Caco-2 (cell line): ENCODE measurements around the gene TACC2. TPM values are rescaled to one million over a fixed set of nuclear protein-coding genes. Genes with fewer than 3 reads are reported as not detected.
"Not testable (repeated sequence)": the region's sequence is repeated elsewhere in the genome, so short reads cannot be mapped to it uniquely, and the experiment has no call there.

ENCODE experiments used
- BruUV-seq: library from RNA; stranded (reverse); fragments of 400-500 nt; replicated peaks from 2 replicates; lab custom pipeline; 2021; lab: Mats Ljungman, UMichigan
- CTCF ChIA-PET: fragments of 300-600 bp; sonication (Branson Sonifier 250); formaldehyde crosslinking; loops from one replicate; lab custom pipeline; 2022; ENCODE audit warnings: antibody characterized with exemption; lab: Charles Lee
- POLR2A ChIA-PET: fragments of 300-600 bp; sonication (Branson Sonifier 250); formaldehyde crosslinking; loops from one replicate; lab custom pipeline; 2022; ENCODE audit warnings: antibody characterized with exemption; lab: Charles Lee
- DNase-seq, 2 experiments: peaks; one replicate each; pipeline versions ENCODE4 v3.0.0 to v3.0.0-alpha.2; 2020 to 2022
- H3K27me3 ChIP-seq: replicated peaks from 2 replicates; pipeline ENCODE4 v1.6.0; 2011; ENCODE audit warnings: low read length; ENCODE audit not compliant: control insufficient read depth, insufficient read depth
- H3K36me3 ChIP-seq: 2 replicates; pipeline ENCODE4 v1.5.1; 2011; ENCODE audit warnings: low read length; ENCODE audit not compliant: control insufficient read depth, insufficient read depth
- H3K4me1 ChIP-seq: fragments of 250-450 bp; sonication (Bioruptor Pico); 2 replicates; pipeline ENCODE4 v1.5.1; 2020; ENCODE audit warnings: mild to moderate bottlenecking
- H3K4me3 ChIP-seq: 2 replicates; pipeline ENCODE4 v1.5.1; 2011; ENCODE audit warnings: low read depth, mild to moderate bottlenecking, control low read depth, low read length
- H3K9me3 ChIP-seq: fragments of 250-450 bp; sonication (Bioruptor Pico); 2 replicates; pipeline ENCODE4 v1.5.1; 2020; ENCODE audit warnings: mild to moderate bottlenecking, moderate library complexity
- H3K27ac Mint-ChIP-seq: one replicate; pipeline ENCODE4 v1.8.0; 2022; ENCODE audit warnings: mixed read lengths; ENCODE audit not compliant: unreplicated experiment
- H3K27me3 Mint-ChIP-seq: one replicate; pipeline ENCODE4 v1.8.0; 2022; ENCODE audit warnings: mixed read lengths; ENCODE audit not compliant: insufficient read depth, unreplicated experiment
- H3K36me3 Mint-ChIP-seq: one replicate; pipeline ENCODE4 v1.8.0; 2022; ENCODE audit warnings: mild to moderate bottlenecking, mixed read lengths; ENCODE audit not compliant: insufficient read depth, unreplicated experiment
- H3K4me1 Mint-ChIP-seq: one replicate; pipeline ENCODE4 v1.8.0; 2022; ENCODE audit warnings: low read depth, mixed read lengths; ENCODE audit not compliant: unreplicated experiment
- H3K4me3 Mint-ChIP-seq: one replicate; pipeline ENCODE4 v1.8.0; 2022; ENCODE audit warnings: mild to moderate bottlenecking, moderate library complexity, mixed read lengths; ENCODE audit not compliant: unreplicated experiment
- H3K9me3 Mint-ChIP-seq: one replicate; pipeline ENCODE4 v1.8.0; 2022; ENCODE audit warnings: mixed read lengths; ENCODE audit not compliant: unreplicated experiment
- CTCF ChIP-seq, 2 experiments: fragments of 200-600 bp in 1 of 2; IDR thresholded peaks; 1 replicate in 1 of 2; 2 replicates in 1 of 2; pipeline versions ENCODE4 v1.5.1 to v1.8.0; 2011 to 2022; ENCODE audit warnings: antibody characterized with exemption in 1 of 2, control low read depth in 1 of 2, inconsistent platforms in 1 of 2, low read depth in 1 of 2, low read length in 1 of 2, mild to moderate bottlenecking in 1 of 2, moderate library complexity in 1 of 2; ENCODE audit not compliant: insufficient read depth in 1 of 2, severe bottlenecking in 1 of 2, unreplicated experiment in 1 of 2
- intact Hi-C: fragments of 100-400 bp; cut with micrococcal nuclease; formaldehyde crosslinking; loops from one replicate; pipeline ENCODE4 v1.10.0; 2022; ENCODE audit not compliant: unreplicated experiment
- total RNA-seq: library from RNA; stranded (reverse); gene quantifications from 2 replicates; pipeline ENCODE4 v1.2.3, GENCODE V29; 2022

TACC2 gene
- total RNA-seq, 1 experiment from 2014 or later = 117 TPM

- Mint-ChIP-seq H3K27ac (peak overlapping the region; percentile 50), H3K4me3 (no peak overlapping the region), H3K36me3 (peaks cover 49% of the 10 kb centered on the region), H3K27me3 (no peaks in the 10 kb centered on the region), H3K9me3 (no peaks in the 10 kb centered on the region), H3K4me1 (peaks cover 30% of the 10 kb centered on the region)
- ChIA-PET CTCF (interaction anchor here (0.6 to 1.6 kb wide), 2 partner anchors 55 to 84 kb away, joined by 3 to 5 read pairs; no protein-coding TSS in a partner anchor), POLR2A (no interaction called here)
- BruUV-seq = no TSS peak
- Histone ChIP-seq H3K36me3 (no peaks in the 10 kb centered on the region), H3K27me3 (no peaks in the 10 kb centered on the region), H3K4me3 (no peak overlapping the region), H3K9me3 (no peaks in the 10 kb centered on the region; the same call in 1 of the 2 replicates), H3K4me1 (peaks cover 14% of the 10 kb centered on the region)
- intact Hi-C loops = no loop called here
- no peak for TF ChIP-seq CTCF (IDR thresholded peaks at IDR 0.05; ENCODE audit: insufficient read depth in 1 of 2, low read depth in 1 of 2, low read length in 1 of 2, severe bottlenecking in 1 of 2, unreplicated experiment in 1 of 2)
- no peak for DNase-seq
Measured at GRCh38 chr10:122057841-122058413, 69.0 kb downstream of the TACC2 start.

GRCh38 chr10:122060250-122060649, 71.3 kb downstream of the TACC2 start:
- Mint-ChIP-seq H3K4me3 (no peak overlapping the region), H3K27me3 (no peaks in the 10 kb centered on the region), H3K9me3 (no peaks in the 10 kb centered on the region), H3K36me3 (peaks cover 31% of the 10 kb centered on the region), H3K27ac (no peak overlapping the region), H3K4me1 (peaks cover 33% of the 10 kb centered on the region)
- CTCF ChIA-PET = no interaction called here
- Histone ChIP-seq H3K27me3 (no peaks in the 10 kb centered on the region), H3K4me3 (no peak overlapping the region), H3K36me3 (no peaks in the 10 kb centered on the region), H3K9me3 (no peaks in the 10 kb centered on the region), H3K4me1 (peaks cover 17% of the 10 kb centered on the region)
- intact Hi-C loops = loop anchor here (5.0 kb wide), 1 partner anchor 43 kb away; no protein-coding TSS in a partner anchor
- POLR2A ChIA-PET = no interaction called here
- no peak for DNase-seq
- TF ChIP-seq CTCF (IDR thresholded peaks at IDR 0.05; ENCODE audit: insufficient read depth in 1 of 2, low read depth in 1 of 2, low read length in 1 of 2, severe bottlenecking in 1 of 2, unreplicated experiment in 1 of 2) = no peak
- BruUV-seq = no TSS peak

- Histone ChIP-seq H3K27me3 (no peaks in the 10 kb centered on the region), H3K36me3 (no peaks in the 10 kb centered on the region), H3K4me1 (peaks cover 10% of the 10 kb centered on the region), H3K4me3 (no peak overlapping the region), H3K9me3 (no peaks in the 10 kb centered on the region)
- POLR2A ChIA-PET = interaction anchor here (1.0 to 1.1 kb wide), 3 partner anchors 9 to 50 kb away, joined by 3 to 8 read pairs (median 5); no protein-coding TSS in a partner anchor
- H3K4me3 Mint-ChIP-seq = peak overlapping the region; percentile 72
- peak; percentile 85 for DNase-seq
- H3K36me3 Mint-ChIP-seq = peaks cover 10% of the 10 kb centered on the region
- CTCF ChIA-PET = interaction anchor here (0.6 to 1.0 kb wide), 3 partner anchors 12 to 50 kb away, joined by 3 to 12 read pairs (median 3); no protein-coding TSS in a partner anchor
- peaks cover 22% of the 10 kb centered on the region for H3K4me1 Mint-ChIP-seq
- BruUV-seq = TSS peak; percentile 86
- intact Hi-C loops = loop anchor here (2.0 to 5.0 kb wide), 3 partner anchors 40 to 50 kb away; no protein-coding TSS in a partner anchor
- H3K9me3 Mint-ChIP-seq = no peaks in the 10 kb centered on the region
- peak overlapping the region; percentile 87 for H3K27ac Mint-ChIP-seq
- H3K27me3 Mint-ChIP-seq = no peaks in the 10 kb centered on the region
- TF ChIP-seq CTCF (IDR thresholded peaks at IDR 0.05; ENCODE audit: insufficient read depth in 1 of 2, low read depth in 1 of 2, low read length in 1 of 2, severe bottlenecking in 1 of 2, unreplicated experiment in 1 of 2) = no peak
Measured at GRCh38 chr10:122062831-122063674, 74.1 kb downstream of the TACC2 start.

- CTCF ChIA-PET, POLR2A ChIA-PET, H3K36me3 ChIP-seq, H3K9me3 ChIP-seq, intact Hi-C loops, H3K4me3 ChIP-seq, H3K27me3 ChIP-seq, H3K4me3 Mint-ChIP-seq, BruUV-seq, H3K4me1 ChIP-seq, H3K27ac Mint-ChIP-seq, H3K27me3 Mint-ChIP-seq, H3K36me3 Mint-ChIP-seq, DNase-seq, H3K9me3 Mint-ChIP-seq: not testable (repeated sequence)
- peaks cover 11% of the 10 kb centered on the region for H3K4me1 Mint-ChIP-seq
Measured at GRCh38 chr10:122066337-122066939, 77.5 kb downstream of the TACC2 start.
